WTC11 (cell line): ENCODE results near the gene COPS7A.

Experiments used
- CTCF ChIP-seq: fragments of 200-600 bp; IDR thresholded peaks from 2 replicates; pipeline ENCODE4 v1.8.0; 2022; ENCODE audit warnings: antibody characterized with exemption
- E2F4 ChIP-seq: sonication (generic); formaldehyde crosslinking; IDR thresholded peaks from 2 replicates; pipeline ENCODE4 v1.8.1; 2022; ENCODE audit warnings: low read depth, mild to moderate bottlenecking, moderate library complexity, missing genetic modification reagents, borderline replicate concordance
- ELF4 ChIP-seq: sonication (generic); formaldehyde crosslinking; IDR thresholded peaks from 2 replicates; pipeline ENCODE4 v1.8.1; 2022; ENCODE audit warnings: low read depth, mild to moderate bottlenecking, moderate library complexity, missing genetic modification reagents
- FOXK1 ChIP-seq: sonication (generic); formaldehyde crosslinking; IDR thresholded peaks from 2 replicates; pipeline ENCODE4 v1.8.0; 2022; ENCODE audit warnings: mild to moderate bottlenecking, moderate library complexity, missing genetic modification reagents
- FOXP1 ChIP-seq: sonication (generic); formaldehyde crosslinking; IDR thresholded peaks from 2 replicates; pipeline ENCODE4 v1.8.0; 2022; ENCODE audit warnings: missing genetic modification reagents, mild to moderate bottlenecking, moderate library complexity, borderline replicate concordance
- JUN ChIP-seq: sonication (generic); formaldehyde crosslinking; IDR thresholded peaks from 2 replicates; pipeline ENCODE4 v1.8.0; 2023; ENCODE audit warnings: mild to moderate bottlenecking, missing genetic modification reagents
- KAT7 ChIP-seq: sonication (generic); formaldehyde crosslinking; IDR thresholded peaks from 2 replicates; pipeline ENCODE4 v1.8.1; 2023; ENCODE audit warnings: missing genetic modification reagents, mild to moderate bottlenecking, borderline replicate concordance
- RELA ChIP-seq: sonication (generic); formaldehyde crosslinking; IDR thresholded peaks from 2 replicates; pipeline ENCODE4 v1.8.1; 2022; ENCODE audit warnings: missing genetic modification reagents, mild to moderate bottlenecking, borderline replicate concordance
- SP1 ChIP-seq: sonication (generic); formaldehyde crosslinking; conservative IDR thresholded peaks from 2 replicates; pipeline ENCODE4 v1.8.1; 2022; ENCODE audit warnings: missing genetic modification reagents
- ZNF121 ChIP-seq: sonication (generic); formaldehyde crosslinking; IDR thresholded peaks from 2 replicates; pipeline ENCODE4 v1.8.0; 2023; ENCODE audit warnings: missing genetic modification reagents
- TF ChIP-seq, protein P1 (sequence below): sonication (generic); formaldehyde crosslinking; IDR thresholded peaks from 2 replicates; pipeline ENCODE4 v1.8.0; 2022; ENCODE audit warnings: mild to moderate bottlenecking, missing genetic modification reagents
- TF ChIP-seq, protein P2 (sequence below): sonication (generic); formaldehyde crosslinking; IDR thresholded peaks from 2 replicates; pipeline ENCODE4 v1.8.1; 2023; ENCODE audit warnings: mild to moderate bottlenecking, missing genetic modification reagents, moderate library complexity
- TF ChIP-seq, protein P3 (sequence below): sonication (generic); formaldehyde crosslinking; IDR thresholded peaks from 2 replicates; pipeline ENCODE4 v1.8.0; 2023; ENCODE audit warnings: mild to moderate bottlenecking, missing genetic modification reagents
- TF ChIP-seq, protein P4 (sequence below): sonication (generic); formaldehyde crosslinking; conservative IDR thresholded peaks from 2 replicates; pipeline ENCODE4 v1.8.1; 2023; ENCODE audit warnings: mild to moderate bottlenecking, low read depth, missing genetic modification reagents, moderate library complexity

DNA sequence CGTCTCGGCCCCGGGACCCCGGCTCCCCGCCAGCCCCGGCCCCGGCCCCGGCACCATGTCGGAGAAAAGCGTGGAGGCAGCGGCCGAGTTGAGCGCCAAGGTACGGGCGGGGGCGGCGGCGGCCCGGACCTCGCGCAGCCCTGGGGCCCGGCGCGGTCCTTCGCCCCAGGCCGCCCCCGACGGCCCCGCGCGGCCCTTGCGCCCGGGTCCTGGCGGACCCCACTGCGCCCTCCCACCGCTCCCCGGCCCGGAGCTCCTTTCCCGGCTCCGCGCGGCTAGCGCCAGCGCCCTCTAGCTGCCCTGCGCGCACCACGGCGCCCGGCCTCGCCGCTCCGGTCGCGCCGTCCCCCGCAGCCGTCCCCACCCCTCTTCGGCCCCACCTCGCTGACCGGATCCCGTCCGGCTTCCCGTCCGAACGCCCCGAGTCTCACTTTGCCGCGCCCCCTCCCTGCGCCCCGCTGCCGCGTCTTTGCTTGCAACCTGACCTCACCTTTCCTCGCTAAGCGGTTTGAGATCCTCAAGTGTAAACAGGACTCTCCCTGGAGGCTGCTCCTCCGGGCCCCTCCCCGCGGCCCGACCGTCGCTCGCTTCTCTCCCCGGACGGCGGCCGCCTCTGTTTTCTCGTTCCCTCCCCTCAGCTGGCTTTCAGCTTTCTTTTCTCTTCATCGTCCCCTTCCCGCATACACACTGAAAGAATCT lies 43.0 kb downstream of the COPS7A start:
- TF ChIP-seq ZNF121 (CRISPR knock-in tag) (no peak), CTCF (peak; percentile 44; the same call in 1 of the 2 replicates), FOXK1 (no peak), RELA (no peak), ELF4 (CRISPR knock-in tag) (no peak), KAT7 (CRISPR knock-in tag) (no peak; the same call in 1 of the 2 replicates), JUN (0 out of 2 replicates have a peak, but pooled peaks have one; percentile 29), SP1 (CRISPR knock-in tag) (no peak), FOXP1 (CRISPR knock-in tag) (no peak), E2F4 (no peak)
- TF ChIP-seq, protein P1, sequence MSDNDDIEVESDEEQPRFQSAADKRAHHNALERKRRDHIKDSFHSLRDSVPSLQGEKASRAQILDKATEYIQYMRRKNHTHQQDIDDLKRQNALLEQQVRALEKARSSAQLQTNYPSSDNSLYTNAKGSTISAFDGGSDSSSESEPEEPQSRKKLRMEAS = peak; percentile 53; the same call in 1 of the 2 replicates
- TF ChIP-seq, protein P2, sequence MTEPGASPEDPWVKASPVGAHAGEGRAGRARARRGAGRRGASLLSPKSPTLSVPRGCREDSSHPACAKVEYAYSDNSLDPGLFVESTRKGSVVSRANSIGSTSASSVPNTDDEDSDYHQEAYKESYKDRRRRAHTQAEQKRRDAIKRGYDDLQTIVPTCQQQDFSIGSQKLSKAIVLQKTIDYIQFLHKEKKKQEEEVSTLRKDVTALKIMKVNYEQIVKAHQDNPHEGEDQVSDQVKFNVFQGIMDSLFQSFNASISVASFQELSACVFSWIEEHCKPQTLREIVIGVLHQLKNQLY (CRISPR knock-in tag) = no peak
- TF ChIP-seq, protein P3, sequence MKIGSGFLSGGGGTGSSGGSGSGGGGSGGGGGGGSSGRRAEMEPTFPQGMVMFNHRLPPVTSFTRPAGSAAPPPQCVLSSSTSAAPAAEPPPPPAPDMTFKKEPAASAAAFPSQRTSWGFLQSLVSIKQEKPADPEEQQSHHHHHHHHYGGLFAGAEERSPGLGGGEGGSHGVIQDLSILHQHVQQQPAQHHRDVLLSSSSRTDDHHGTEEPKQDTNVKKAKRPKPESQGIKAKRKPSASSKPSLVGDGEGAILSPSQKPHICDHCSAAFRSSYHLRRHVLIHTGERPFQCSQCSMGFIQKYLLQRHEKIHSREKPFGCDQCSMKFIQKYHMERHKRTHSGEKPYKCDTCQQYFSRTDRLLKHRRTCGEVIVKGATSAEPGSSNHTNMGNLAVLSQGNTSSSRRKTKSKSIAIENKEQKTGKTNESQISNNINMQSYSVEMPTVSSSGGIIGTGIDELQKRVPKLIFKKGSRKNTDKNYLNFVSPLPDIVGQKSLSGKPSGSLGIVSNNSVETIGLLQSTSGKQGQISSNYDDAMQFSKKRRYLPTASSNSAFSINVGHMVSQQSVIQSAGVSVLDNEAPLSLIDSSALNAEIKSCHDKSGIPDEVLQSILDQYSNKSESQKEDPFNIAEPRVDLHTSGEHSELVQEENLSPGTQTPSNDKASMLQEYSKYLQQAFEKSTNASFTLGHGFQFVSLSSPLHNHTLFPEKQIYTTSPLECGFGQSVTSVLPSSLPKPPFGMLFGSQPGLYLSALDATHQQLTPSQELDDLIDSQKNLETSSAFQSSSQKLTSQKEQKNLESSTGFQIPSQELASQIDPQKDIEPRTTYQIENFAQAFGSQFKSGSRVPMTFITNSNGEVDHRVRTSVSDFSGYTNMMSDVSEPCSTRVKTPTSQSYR (CRISPR knock-in tag) = no peak
- TF ChIP-seq, protein P4, sequence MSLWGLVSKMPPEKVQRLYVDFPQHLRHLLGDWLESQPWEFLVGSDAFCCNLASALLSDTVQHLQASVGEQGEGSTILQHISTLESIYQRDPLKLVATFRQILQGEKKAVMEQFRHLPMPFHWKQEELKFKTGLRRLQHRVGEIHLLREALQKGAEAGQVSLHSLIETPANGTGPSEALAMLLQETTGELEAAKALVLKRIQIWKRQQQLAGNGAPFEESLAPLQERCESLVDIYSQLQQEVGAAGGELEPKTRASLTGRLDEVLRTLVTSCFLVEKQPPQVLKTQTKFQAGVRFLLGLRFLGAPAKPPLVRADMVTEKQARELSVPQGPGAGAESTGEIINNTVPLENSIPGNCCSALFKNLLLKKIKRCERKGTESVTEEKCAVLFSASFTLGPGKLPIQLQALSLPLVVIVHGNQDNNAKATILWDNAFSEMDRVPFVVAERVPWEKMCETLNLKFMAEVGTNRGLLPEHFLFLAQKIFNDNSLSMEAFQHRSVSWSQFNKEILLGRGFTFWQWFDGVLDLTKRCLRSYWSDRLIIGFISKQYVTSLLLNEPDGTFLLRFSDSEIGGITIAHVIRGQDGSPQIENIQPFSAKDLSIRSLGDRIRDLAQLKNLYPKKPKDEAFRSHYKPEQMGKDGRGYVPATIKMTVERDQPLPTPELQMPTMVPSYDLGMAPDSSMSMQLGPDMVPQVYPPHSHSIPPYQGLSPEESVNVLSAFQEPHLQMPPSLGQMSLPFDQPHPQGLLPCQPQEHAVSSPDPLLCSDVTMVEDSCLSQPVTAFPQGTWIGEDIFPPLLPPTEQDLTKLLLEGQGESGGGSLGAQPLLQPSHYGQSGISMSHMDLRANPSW (CRISPR knock-in tag) = no peak
